Endothelial cell of hepatic sinusoid (primary cell): ENCODE data around the gene KRTAP2-1.
"Not testable (repeated sequence)": the region's sequence is repeated elsewhere in the genome, so short reads cannot be mapped to it uniquely, and the experiment has no call there.

Source experiments
- in situ Hi-C: cut with HindIII; loops from 2 replicates; pipeline ENCODE4 v1.10.0; 2017; ENCODE audit warnings: low sequenced_read_pairs

The KRTAP2-1 gene, protein sequence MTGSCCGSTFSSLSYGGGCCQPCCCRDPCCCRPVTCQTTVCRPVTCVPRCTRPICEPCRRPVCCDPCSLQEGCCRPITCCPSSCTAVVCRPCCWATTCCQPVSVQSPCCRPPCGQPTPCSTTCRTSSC

DNA sequence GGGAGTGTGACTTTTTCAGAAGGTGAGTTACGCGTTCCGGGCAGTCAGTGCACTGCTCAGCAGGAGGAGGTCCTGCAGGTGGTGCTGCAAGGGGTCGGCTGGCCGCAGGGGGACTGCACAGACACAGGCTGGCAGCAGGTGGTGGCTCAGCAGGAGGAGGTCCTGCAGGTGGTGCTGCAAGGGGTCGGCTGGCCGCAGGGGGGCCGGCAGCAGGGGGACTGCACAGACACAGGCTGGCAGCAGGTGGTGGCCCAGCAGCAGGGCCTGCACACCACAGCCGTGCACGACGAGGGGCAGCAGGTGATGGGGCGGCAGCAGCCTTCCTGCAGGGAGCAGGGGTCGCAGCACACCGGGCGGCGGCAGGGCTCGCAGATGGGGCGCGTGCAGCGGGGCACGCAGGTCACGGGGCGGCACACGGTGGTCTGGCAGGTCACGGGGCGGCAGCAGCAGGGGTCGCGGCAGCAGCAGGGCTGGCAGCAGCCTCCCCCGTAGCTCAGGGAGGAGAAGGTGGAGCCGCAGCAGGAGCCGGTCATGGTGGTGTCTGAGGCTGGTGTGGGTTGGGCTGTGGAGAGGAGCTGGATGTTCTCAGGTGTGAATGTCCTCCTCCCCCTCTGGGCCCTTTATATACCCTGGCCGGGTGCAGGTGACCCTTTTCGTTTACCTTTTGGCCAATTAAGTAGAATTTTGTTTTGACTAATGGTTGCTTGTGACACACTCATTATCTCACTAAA lies at the start of gene KRTAP2-1:
Gene KRTAP2-1, minus strand, starts transcription at position 582 of the 731 bp plus-strand sequence. Its CDS starts 49 bp downstream, at position 533.
- in situ Hi-C loops = not testable (repeated sequence)

DNA sequence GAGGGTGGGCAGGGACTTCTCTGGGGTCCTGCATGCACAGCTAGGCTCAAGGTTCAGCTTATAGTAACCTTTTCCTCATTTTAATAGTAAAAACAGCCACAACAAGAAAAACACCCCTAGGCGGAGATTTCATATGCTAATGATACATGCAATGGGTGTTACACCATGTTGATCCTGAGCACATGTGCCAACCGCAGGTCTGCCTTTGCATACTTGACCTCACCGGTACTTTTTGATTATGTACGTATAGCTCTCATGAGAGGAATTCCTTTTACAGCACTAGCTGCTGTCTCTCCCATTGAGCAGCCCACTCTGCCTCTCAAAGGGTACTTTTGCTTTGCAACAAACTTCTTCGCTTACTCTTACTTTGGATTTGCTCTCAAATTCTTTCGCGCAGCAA lies 48.9 kb upstream of the KRTAP2-1 start:
- in situ Hi-C loops = no loop called here

DNA sequence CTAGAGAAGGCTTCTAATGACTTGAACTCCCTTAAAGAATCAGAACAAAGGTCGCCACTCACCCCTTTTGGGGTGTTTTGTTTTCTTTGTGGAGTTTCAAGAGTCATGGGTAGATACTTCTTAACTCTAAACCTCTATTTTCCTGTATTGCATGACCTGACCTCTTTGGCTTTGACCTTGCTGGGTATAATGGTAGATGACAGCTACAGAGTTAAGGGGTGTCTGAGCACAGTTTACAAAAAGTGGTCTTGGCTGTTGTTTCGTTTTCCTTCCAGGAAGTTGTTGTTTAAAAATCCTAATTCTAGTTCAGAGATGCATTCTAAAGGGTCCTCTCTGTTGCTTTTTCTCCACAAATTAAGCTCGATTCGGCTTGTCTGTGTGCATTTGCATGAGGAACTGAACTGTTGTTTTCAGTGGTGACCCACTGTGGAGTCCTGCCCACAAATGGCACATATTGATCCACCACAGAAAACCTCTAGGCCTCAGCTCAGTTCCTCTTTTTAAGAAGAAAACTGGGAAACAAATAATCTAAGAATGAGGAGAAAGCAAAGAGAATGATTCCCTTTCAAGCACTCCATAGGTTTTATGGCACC lies 41.7 kb upstream of the KRTAP2-1 start:
- in situ Hi-C loops = not testable (repeated sequence)

DNA sequence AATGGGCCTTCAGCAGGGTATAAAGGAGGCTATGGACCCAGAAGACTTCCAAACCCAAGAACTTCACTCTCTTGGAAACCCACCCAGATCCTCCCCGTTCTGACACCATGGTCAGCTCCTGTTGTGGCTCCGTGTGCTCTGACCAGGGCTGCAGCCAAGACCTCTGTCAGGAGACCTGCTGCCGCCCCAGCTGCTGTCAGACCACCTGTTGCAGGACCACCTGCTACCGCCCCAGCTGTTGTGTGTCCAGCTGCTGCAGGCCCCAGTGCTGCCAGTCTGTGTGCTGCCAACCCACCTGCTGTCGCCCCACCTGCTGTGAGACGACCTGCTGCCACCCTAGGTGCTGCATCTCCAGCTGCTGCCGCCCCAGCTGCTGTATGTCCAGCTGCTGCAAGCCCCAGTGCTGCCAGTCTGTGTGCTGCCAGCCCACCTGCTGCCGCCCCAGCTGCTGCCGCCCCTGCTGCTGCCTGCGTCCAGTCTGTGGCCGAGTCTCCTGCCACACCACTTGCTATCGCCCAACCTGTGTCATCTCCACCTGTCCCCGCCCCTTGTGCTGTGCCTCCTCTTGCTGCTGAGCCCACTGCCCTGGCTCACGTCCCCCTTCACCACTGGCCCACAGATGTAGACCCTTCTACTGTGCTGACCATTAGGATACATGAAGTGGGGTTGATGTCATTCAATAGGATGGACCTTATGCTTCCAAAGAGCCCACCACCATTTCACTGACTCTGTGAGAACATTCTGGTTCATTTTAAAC lies 37.2 kb upstream of the KRTAP2-1 start, which contains the start of gene KRTAP4-7:
Gene KRTAP4-7, plus strand, starts transcription at position 51 of the 757 bp plus-strand sequence. Its CDS starts 57 bp downstream, at position 108.
- in situ Hi-C loops = not testable (repeated sequence)

DNA sequence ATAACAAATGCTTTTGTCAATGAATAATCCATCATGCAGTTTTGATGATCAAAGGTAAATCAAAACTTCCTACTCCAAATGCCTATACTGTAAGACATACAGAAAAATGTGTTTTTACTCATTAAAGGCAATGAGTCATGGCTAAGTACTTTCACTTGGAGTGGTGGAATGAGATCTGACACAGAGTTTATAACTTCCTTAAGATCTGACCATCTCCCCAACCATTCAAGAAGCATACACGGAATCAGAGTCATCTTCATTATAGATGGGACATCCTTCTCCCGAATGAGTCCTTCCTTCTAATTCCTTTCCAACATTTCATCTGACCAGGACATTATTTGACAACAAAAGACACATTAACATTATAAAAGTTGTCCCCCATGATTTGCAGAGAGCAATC lies 36.3 kb upstream of the KRTAP2-1 start:
- in situ Hi-C loops = not testable (repeated sequence)

DNA sequence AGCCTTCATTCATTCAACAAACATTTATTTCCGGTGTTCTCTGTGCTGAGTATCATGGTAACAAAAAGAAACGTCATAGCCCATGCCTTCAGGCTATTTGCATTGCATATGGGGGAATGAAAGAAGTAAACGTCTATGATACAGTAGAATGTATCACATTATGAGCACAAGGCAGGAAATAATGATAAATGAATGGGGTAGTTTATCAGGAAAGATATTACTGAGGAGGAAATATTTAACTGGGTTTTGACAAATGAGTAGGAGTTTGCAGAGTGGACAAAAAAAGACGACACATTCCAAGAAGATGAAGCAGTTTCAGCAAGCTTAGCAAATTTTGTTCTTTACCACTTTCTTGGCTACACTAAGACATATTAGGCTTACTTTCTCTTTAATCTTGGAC lies 35.5 kb upstream of the KRTAP2-1 start:
- in situ Hi-C loops = no loop called here

DNA sequence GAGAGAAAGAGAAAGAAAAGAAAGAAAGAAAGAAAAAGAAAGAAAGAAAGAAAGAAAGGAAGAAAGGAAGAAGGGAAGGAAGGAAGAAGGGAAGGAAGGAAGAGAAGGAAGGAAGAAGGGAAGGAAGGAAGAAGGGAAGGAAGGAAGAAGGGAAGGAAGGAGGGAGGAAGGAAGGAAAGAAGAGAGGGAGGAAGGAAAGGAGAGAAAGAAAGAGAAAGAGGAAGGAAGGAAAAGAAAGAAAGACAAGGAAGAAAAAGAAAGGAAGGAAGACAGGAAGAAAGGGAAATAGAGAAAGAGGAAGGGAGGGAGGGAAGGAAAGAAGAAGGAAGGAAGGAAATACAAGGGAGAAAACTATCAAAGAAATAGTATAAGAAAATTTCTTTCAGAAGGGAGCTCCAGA lies 29.7 kb upstream of the KRTAP2-1 start:
- in situ Hi-C loops = no loop called here

DNA sequence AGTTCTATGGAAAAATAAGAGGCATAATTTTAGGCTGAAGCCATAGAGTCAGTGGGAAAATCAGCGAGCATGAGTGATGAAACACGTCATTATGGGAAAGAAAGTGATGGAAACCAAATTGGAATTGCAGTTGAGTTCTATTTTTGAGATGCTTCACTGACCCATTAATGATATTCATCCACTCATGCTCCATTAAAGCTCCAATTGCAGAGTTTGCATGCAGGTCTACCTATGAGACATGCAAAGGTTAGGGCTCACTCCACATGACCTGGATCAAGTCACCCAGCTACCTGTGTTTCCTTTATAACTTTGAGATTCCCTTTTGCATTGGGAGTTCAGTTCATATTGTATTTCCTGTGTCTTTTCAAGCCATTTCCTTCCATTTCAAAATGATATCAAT lies 26.6 kb upstream of the KRTAP2-1 start:
- in situ Hi-C loops = no loop called here

DNA sequence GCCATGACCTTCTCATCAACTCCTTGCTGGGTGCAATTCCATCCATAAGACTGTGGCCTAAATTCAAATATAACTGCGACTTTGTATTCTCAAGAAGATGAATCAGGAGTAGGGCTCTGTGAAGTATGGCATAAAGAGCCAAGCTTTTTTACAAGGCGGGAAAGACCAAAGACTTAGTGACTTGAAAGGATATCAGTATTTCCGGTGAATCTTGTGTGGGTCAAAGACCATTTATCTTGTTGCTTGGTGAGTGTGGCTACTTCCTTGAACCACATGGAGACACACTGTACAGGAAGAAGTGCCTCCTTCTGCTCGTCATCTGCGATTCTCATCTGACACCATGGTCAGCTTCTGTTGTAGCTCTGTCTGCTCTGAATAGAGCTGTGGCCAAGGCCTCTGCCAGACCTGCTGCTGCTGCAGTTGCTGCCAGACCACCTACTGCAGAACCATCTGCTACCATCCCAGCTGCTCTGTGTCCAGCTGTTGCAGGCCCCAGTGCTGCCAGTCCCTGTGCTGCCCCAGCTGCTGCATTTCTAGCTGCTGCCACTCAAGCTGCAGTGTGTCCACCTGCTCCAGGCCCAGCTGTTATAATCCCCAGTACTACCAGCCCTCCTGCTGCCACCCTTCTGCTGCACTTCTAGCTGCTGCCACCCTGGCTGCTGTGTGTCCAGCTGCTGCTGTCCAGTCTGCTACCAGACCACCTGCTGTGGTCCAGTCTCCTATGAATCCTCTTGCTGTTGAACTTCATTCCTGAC lies 24.7 kb upstream of the KRTAP2-1 start:
- in situ Hi-C loops = no loop called here

DNA sequence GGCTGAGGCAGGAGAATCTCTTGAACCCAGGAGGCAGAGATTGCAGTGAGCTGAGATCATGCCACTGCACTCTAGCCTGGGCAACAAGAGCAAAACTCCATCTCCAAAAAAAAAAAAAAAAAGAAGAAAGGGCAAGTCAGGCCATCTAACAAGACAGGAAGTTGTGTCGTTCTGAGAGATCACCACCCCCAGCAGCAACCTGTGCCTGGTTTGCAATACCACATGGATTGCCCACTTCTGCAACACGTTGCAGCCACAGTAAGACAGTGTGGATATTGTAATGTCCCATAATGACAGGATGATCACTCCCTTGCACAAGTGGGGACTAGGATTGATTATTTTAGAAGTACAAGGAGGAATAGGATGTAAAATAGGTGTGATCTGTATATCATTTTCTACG lies 21.9 kb upstream of the KRTAP2-1 start:
- in situ Hi-C loops = no loop called here

DNA sequence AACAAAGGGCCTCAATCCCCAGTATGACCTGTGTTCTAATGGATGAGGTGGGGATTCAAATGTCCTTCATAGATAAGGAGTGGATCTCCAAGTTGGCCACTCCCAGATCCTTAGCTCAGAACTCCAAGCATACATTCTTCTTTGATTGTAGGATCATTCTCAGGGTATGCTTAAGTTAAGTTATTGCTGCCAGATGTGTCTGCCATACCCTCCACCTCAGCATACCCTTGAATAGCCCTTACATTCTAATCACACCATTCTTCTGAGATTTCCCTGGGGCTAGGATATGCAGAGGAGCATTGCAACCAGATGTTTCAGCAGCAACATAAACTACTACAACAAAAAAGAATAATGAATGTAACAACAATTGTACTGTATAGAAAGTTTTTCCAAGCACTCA lies 20.2 kb upstream of the KRTAP2-1 start:
- in situ Hi-C loops = no loop called here

DNA sequence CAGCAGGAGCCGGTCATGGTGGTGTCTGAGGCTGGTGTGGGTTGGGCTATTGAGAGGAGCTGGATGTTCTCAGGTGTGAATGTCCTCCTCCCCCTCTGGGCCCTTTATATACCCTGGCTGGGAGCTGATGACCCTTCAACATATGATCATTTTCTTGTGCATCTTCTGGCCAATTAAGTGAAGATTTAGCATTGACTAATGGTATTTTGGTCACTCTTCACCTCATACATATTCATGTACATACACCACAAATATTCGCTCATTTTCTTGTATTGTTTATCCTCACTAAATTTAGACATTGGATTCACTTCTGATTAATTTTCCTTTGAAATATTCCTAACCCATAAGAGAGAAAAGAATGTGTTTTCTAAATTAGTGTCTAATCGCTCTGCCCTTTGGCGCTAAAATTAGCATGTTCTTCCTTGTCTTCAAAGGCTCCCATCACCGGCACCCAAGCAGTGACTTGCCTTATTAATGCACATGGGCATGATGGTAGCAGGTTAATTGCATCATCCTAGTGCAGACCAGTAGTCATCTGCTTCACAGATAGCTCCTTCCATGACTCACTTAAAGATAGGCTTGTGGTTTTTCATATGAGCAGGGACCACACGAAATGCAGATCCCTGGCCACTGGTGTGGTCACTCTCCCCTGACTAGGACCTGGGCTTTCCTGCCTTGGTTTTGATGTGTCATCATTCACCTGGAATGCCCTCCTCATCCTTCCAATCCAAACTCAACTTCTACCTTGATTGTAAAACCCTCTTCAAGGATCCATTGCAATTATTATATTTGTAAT lies 18.9 kb upstream of the KRTAP2-1 start, which contains the start of gene KRTAP2-4:
Gene KRTAP2-4, minus strand, starts transcription at position 51 of the 796 bp plus-strand sequence. Its CDS starts 34 bp downstream, at position 17.
- in situ Hi-C loops = no loop called here

DNA sequence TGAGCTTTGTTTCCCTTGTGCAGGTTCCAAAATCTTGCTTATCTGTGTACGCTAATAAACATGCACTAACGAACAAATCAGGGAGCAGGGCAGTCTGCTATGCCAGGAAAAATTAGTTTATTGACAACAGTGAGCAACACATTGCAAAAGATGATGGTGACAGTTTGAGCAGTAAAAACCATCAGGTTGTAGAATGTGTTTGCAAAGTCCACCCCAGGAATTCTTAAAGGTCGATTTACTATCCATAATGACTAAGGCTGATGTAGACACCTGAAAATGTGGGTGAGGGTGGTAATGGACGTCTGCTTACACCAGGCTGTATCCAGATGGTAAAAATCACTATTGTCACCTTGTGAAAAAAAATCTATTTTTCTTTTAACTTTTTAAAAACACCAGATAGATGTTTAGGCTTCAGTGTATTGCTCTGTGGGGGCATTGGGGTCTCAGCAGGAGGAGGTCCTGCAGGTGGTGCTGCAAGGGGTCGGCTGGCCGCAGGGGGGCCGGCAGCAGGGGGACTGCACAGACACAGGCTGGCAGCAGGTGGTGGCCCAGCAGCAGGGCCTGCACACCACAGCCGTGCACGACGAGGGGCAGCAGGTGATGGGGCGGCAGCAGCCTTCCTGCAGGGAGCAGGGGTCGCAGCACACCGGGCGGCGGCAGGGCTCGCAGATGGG lies 18.0 kb upstream of the KRTAP2-1 start:
- in situ Hi-C loops = not testable (repeated sequence)

DNA sequence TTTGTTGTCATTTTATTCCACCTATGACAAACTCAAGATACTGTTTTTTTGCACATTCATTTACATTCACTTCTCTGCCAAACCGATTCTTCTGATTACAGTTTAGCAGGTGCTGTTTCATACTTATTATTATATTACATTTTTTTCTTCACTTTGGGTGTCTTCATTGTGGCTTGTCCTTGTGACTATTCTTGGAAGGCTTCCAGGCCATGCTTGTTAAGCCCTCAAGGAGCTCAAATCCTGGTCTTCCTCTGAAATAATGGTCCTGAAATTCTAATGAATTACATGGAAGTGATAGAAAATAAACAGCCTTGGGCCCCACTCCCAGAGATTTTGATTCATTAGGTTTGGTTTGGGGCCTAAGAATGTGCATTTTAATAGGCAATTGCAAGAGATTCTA lies 17.2 kb upstream of the KRTAP2-1 start:
- in situ Hi-C loops = no loop called here

DNA sequence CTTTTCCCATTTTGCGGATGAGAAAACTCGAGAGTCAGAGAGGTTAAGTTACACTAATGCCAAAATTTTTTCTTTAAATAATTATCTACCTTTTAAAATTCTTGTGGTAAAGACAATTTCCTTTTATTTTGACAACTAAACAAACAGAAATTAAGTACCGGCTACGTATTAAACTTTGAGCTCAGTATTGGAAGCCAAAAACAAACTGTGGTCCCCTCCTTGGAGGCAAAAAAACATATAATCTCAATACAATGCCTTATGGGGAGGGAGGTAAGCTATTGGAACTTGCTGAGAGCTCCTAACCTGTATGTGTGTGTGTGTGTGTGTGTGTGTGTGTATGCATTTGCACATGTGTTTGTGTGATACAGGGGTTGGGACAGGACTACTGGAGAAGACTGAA lies 16.3 kb upstream of the KRTAP2-1 start:
- in situ Hi-C loops = no loop called here

DNA sequence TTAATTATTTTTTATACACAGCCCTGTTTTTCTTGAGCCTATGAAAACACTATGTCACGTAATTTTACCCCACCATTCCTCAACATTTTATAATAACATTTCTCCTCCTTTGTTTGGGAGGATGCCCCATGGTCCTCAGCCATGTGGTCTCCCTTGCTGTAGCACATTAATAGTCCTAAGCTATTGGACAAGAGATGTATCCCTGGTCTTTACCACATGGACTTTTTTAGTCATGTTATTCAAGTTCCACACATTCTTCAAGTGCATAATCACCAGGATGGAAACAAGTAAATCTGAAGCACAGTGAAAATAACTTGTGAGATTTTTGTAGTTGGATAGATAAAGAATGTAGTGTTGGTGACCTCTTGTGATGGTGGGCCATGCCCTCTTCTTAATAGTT lies 14.8 kb upstream of the KRTAP2-1 start:
- in situ Hi-C loops = no loop called here

DNA sequence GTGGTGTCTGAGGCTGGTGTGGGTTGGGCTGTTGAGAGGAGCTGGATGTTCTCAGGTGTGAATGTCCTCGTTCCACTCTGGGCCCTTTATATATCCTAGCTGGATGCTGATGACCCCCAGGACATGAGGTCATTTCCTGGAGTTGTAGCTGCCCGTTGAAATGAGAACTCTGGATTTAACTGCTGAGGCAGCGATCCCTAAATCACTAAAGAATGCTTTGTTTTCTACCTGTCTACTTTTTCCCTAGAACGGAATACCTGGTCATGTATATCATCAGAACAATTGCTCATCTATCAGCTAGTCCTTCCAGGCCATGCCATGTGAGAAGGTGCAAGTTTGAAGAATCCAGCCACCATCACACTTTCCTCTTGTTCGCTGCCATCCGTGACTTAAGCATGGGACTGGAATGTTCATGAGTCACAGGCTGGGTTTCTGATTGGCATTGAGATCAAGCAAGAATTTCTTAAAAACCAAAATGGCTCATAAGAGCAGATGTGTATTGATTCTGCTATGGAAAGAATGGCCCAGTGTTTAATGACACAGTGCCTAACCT lies 13.0 kb upstream of the KRTAP2-1 start, which contains the start of gene KRTAP2-3:
Gene KRTAP2-3, minus strand, starts transcription at position 63 of the 553 bp plus-strand sequence. CDS start 64 bp downstream, outside the sequence.
- in situ Hi-C loops = no loop called here

DNA sequence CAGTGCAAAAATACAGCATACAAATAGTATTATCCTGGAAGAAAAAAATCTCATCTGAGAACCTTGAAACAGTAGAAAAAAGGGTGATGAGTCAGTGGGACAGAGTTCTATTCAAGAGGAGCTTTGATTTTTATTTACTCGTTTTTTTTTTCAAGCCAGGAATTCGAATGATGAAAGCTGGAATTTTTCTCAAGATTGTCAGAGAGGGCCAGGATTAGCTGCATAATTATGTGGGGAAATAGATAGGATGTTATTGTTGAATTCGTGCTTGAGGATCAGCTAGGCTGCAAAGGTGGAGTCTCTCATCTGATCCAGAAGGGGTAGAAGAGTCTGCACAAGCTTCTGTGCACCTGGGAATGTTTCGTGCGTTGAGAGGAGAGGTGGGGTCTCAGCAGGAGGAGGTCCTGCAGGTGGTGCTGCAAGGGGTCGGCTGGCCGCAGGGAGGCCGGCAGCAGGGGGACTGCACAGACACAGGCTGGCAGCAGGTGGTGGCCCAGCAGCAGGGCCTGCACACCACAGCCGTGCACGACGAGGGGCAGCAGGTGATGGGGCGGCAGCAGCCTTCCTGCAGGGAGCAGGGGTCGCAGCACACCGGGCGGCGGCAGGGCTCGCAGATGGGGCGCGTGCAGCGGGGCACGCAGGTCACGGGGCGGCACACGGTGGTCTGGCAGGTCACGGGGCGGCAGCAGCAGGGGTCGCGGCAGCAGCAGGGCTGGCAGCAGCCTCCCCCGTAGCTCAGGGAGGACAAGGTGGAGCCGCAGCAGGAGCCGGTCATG lies 12.3 kb upstream of the KRTAP2-1 start:
- in situ Hi-C loops = not testable (repeated sequence)
